GM23338 (cell line): ENCODE measurements around the gene BCL10. TPM values are rescaled to one million over a fixed set of nuclear protein-coding genes. Genes with fewer than 3 reads are reported as not detected.

Experiments
- EZH2 ChIP-seq: fragments of 200-600 bp; sonication (generic); IDR thresholded peaks from one replicate; pipeline ENCODE4 v1.8.0; 2017; ENCODE audit warnings: antibody characterized with exemption, mild to moderate bottlenecking, low read depth; ENCODE audit not compliant: unreplicated experiment
- EZH2phosphoT487 ChIP-seq: fragments of 200-600 bp; sonication (generic); IDR thresholded peaks from one replicate; pipeline ENCODE4 v1.8.1; 2018; ENCODE audit warnings: antibody characterized with exemption; ENCODE audit not compliant: unreplicated experiment
- JUNB ChIP-seq: IDR thresholded peaks from one replicate; pipeline ENCODE4 v1.6.1; 2016; ENCODE audit warnings: antibody characterized with exemption; ENCODE audit not compliant: unreplicated experiment
- NANOG ChIP-seq: IDR thresholded peaks from 2 replicates; pipeline ENCODE4 v1.6.1; 2016; ENCODE audit warnings: antibody characterized with exemption, borderline replicate concordance
- POLR2AphosphoS5 ChIP-seq: IDR thresholded peaks from 2 replicates; pipeline ENCODE4 v1.6.1; 2016; ENCODE audit warnings: antibody characterized with exemption, low read depth
- STAT1 ChIP-seq: IDR thresholded peaks from one replicate; pipeline ENCODE4 v1.6.1; 2016; ENCODE audit warnings: antibody characterized with exemption; ENCODE audit not compliant: unreplicated experiment
- ZNF114 ChIP-seq: fragments of 250-450 bp; sonication (Bioruptor Pico); IDR thresholded peaks from 2 replicates; pipeline ENCODE4 v1.5.0; 2020; ENCODE audit warnings: mild to moderate bottlenecking, moderate library complexity
- ZNF331 ChIP-seq: fragments of 250-450 bp; sonication (Bioruptor Pico); IDR thresholded peaks from 2 replicates; pipeline ENCODE4 v1.5.0; 2020; ENCODE audit warnings: low read depth, mild to moderate bottlenecking, moderate library complexity
- polyA plus RNA-seq: library from polyadenylated mRNA; unstranded; fragments of >200 nt; fragmentation: Nextera tagmentation; extraction: Ambion mirVana; gene quantifications from 2 replicates; pipeline ENCODE4 v1.2.1, GENCODE V29; 2016
- total RNA-seq: library from RNA; depleted of rRNA; stranded (reverse); fragments of >200 nt; shearing (Covaris generic); gene quantifications from 2 replicates; pipeline ENCODE4 v1.2.3, GENCODE V29; 2014
- TF ChIP-seq, protein P1 (sequence below): fragments of 250-450 bp; sonication (Bioruptor Pico); IDR thresholded peaks from 2 replicates; pipeline ENCODE4 v1.5.0; 2020; ENCODE audit warnings: mild to moderate bottlenecking, moderate library complexity
- TF ChIP-seq, protein P2 (sequence below): IDR thresholded peaks from 2 replicates; pipeline ENCODE4 v1.6.1; 2016; ENCODE audit warnings: antibody characterized with exemption
- TF ChIP-seq, protein P3 (sequence below): IDR thresholded peaks from one replicate; pipeline ENCODE4 v1.6.1; 2018; ENCODE audit warnings: antibody characterized with exemption; ENCODE audit not compliant: unreplicated experiment

Gene BCL10
- total and polyA plus RNA-seq, 2 experiments from 2014 or later: 23.1 to 33.7 TPM

- TF ChIP-seq, protein P1, sequence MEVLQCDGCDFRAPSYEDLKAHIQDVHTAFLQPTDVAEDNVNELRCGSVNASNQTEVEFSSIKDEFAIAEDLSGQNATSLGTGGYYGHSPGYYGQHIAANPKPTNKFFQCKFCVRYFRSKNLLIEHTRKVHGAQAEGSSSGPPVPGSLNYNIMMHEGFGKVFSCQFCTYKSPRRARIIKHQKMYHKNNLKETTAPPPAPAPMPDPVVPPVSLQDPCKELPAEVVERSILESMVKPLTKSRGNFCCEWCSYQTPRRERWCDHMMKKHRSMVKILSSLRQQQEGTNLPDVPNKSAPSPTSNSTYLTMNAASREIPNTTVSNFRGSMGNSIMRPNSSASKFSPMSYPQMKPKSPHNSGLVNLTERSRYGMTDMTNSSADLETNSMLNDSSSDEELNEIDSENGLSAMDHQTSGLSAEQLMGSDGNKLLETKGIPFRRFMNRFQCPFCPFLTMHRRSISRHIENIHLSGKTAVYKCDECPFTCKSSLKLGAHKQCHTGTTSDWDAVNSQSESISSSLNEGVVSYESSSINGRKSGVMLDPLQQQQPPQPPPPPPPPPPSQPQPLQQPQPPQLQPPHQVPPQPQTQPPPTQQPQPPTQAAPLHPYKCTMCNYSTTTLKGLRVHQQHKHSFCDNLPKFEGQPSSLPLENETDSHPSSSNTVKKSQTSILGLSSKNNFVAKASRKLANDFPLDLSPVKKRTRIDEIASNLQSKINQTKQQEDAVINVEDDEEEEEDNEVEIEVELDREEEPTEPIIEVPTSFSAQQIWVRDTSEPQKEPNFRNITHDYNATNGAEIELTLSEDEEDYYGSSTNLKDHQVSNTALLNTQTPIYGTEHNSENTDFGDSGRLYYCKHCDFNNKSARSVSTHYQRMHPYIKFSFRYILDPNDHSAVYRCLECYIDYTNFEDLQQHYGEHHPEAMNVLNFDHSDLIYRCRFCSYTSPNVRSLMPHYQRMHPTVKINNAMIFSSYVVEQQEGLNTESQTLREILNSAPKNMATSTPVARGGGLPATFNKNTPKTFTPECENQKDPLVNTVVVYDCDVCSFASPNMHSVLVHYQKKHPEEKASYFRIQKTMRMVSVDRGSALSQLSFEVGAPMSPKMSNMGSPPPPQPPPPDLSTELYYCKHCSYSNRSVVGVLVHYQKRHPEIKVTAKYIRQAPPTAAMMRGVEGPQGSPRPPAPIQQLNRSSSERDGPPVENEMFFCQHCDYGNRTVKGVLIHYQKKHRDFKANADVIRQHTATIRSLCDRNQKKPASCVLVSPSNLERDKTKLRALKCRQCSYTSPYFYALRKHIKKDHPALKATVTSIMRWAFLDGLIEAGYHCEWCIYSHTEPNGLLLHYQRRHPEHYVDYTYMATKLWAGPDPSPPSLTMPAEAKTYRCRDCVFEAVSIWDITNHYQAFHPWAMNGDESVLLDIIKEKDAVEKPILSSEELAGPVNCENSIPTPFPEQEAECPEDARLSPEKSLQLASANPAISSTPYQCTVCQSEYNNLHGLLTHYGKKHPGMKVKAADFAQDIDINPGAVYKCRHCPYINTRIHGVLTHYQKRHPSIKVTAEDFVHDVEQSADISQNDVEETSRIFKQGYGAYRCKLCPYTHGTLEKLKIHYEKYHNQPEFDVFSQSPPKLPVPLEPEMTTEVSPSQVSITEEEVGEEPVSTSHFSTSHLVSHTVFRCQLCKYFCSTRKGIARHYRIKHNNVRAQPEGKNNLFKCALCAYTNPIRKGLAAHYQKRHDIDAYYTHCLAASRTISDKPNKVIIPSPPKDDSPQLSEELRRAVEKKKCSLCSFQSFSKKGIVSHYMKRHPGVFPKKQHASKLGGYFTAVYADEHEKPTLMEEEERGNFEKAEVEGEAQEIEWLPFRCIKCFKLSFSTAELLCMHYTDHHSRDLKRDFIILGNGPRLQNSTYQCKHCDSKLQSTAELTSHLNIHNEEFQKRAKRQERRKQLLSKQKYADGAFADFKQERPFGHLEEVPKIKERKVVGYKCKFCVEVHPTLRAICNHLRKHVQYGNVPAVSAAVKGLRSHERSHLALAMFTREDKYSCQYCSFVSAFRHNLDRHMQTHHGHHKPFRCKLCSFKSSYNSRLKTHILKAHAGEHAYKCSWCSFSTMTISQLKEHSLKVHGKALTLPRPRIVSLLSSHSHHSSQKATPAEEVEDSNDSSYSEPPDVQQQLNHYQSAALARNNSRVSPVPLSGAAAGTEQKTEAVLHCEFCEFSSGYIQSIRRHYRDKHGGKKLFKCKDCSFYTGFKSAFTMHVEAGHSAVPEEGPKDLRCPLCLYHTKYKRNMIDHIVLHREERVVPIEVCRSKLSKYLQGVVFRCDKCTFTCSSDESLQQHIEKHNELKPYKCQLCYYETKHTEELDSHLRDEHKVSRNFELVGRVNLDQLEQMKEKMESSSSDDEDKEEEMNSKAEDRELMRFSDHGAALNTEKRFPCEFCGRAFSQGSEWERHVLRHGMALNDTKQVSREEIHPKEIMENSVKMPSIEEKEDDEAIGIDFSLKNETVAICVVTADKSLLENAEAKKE (CRISPR knock-in tag): no peak
- TF ChIP-seq, protein P2, sequence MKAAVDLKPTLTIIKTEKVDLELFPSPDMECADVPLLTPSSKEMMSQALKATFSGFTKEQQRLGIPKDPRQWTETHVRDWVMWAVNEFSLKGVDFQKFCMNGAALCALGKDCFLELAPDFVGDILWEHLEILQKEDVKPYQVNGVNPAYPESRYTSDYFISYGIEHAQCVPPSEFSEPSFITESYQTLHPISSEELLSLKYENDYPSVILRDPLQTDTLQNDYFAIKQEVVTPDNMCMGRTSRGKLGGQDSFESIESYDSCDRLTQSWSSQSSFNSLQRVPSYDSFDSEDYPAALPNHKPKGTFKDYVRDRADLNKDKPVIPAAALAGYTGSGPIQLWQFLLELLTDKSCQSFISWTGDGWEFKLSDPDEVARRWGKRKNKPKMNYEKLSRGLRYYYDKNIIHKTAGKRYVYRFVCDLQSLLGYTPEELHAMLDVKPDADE: no peak
- TF ChIP-seq NANOG: no peak
- TF ChIP-seq ZNF331 (CRISPR knock-in tag): no peak
- no peak for TF ChIP-seq EZH2phosphoT487
- TF ChIP-seq, protein P3, sequence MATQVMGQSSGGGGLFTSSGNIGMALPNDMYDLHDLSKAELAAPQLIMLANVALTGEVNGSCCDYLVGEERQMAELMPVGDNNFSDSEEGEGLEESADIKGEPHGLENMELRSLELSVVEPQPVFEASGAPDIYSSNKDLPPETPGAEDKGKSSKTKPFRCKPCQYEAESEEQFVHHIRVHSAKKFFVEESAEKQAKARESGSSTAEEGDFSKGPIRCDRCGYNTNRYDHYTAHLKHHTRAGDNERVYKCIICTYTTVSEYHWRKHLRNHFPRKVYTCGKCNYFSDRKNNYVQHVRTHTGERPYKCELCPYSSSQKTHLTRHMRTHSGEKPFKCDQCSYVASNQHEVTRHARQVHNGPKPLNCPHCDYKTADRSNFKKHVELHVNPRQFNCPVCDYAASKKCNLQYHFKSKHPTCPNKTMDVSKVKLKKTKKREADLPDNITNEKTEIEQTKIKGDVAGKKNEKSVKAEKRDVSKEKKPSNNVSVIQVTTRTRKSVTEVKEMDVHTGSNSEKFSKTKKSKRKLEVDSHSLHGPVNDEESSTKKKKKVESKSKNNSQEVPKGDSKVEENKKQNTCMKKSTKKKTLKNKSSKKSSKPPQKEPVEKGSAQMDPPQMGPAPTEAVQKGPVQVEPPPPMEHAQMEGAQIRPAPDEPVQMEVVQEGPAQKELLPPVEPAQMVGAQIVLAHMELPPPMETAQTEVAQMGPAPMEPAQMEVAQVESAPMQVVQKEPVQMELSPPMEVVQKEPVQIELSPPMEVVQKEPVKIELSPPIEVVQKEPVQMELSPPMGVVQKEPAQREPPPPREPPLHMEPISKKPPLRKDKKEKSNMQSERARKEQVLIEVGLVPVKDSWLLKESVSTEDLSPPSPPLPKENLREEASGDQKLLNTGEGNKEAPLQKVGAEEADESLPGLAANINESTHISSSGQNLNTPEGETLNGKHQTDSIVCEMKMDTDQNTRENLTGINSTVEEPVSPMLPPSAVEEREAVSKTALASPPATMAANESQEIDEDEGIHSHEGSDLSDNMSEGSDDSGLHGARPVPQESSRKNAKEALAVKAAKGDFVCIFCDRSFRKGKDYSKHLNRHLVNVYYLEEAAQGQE: no peak
- no peak for TF ChIP-seq POLR2AphosphoS5
- no peak for TF ChIP-seq ZNF114
- no peak for TF ChIP-seq EZH2
- no peak for TF ChIP-seq JUNB
- no peak for TF ChIP-seq STAT1
These were observed 3.1 kb upstream of the BCL10 start (continued) for GRCh38 chr1:85279458-85280080.
